Measurements from ENCODE around the gene GRK7.
"Not testable (repeated sequence)": the region's sequence is repeated elsewhere in the genome, so short reads cannot be mapped to it uniquely, and the experiment has no call there.

GRK7 gene

GRCh38 chr3:141796081-141796888 is 33.1 kb downstream of the GRK7 start:
- peak; percentile 44 for DNase-seq (ENCODE audit: low read depth)

GRCh38 chr3:141796889-141797781 is 33.9 kb downstream of the GRK7 start:
- peak; percentile 15 for DNase-seq (ENCODE audit: low read depth)

GRCh38 chr3:141797819-141798447 is 34.7 kb downstream of the GRK7 start:
- no peak for DNase-seq (ENCODE audit: low read depth)

GRCh38 chr3:141798448-141798845 is 35.2 kb downstream of the GRK7 start:
- no peak for DNase-seq (ENCODE audit: low read depth)

GRCh38 chr3:141802316-141803077 is 39.3 kb downstream of the GRK7 start:
- DNase-seq (ENCODE audit: low read depth) = no peak

- DNase-seq (ENCODE audit: low read depth) = not testable (repeated sequence)
Observed at GRCh38 chr3:141803538-141803937, 40.3 kb downstream of the GRK7 start.

- DNase-seq (ENCODE audit: low read depth) = no peak
Observed at GRCh38 chr3:141804447-141804777, 41.2 kb downstream of the GRK7 start.

GRCh38 chr3:141804778-141805639 is 41.8 kb downstream of the GRK7 start:
- no peak for DNase-seq (ENCODE audit: low read depth)

- no peak for DNase-seq (ENCODE audit: low read depth)
Observed at GRCh38 chr3:141807277-141808033, 44.2 kb downstream of the GRK7 start.

- DNase-seq (ENCODE audit: low read depth) = no peak
Observed at GRCh38 chr3:141808586-141808985, 45.4 kb downstream of the GRK7 start.

GRCh38 chr3:141810161-141810560 is 47.0 kb downstream of the GRK7 start:
- DNase-seq (ENCODE audit: low read depth) = no peak

- no peak for DNase-seq (ENCODE audit: low read depth)
Observed at GRCh38 chr3:141811348-141811747, 48.1 kb downstream of the GRK7 start.

GRCh38 chr3:141812084-141812483 is 48.9 kb downstream of the GRK7 start:
- no peak for DNase-seq (ENCODE audit: low read depth)

- DNase-seq (ENCODE audit: low read depth) = no peak
Observed at GRCh38 chr3:141812586-141812985, 49.4 kb downstream of the GRK7 start.

Data from stimulated activated CD8-positive, alpha-beta memory T cell treated with anti-CD3 and anti-CD28 coated beads, Interleukin-7, amount 100 ng/mL, for 24 hours (primary cell).